ENCODE measurements around the gene SYTL5. TPM values are rescaled to one million over a fixed set of nuclear protein-coding genes. Genes with fewer than 3 reads are reported as not detected.
"Not testable (repeated sequence)": the region's sequence is repeated elsewhere in the genome, so short reads cannot be mapped to it uniquely, and the experiment has no call there.

SYTL5 gene
- total RNA-seq: not detected

DNA sequence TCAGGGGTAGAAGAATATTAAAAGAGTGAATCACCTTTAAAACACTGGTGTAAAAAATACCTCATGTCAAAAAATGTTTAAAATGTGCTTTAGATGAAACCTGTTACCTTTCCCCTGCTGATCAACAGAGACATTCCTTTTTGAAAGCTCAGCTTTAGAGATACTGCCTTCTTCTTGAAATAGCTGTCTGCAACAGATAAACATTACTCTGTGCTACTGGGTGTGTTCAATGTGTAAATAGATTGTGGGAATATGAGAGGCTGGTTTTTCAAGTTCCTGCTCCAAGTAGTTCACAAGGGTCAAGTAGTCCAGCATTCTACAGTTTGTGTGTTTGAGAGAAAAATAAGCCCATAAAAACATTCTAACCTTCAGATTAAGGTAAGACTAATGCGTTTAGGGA lies at the start of gene SYTL5:
SYTL5 (plus strand) TSS at position 263 of the 400 bp plus-strand sequence. CDS start 27,337 bp downstream, outside the sequence.
- no peak for DNase-seq (ENCODE audit: low read depth in 2 of 3, low spot score in 2 of 3)

DNA sequence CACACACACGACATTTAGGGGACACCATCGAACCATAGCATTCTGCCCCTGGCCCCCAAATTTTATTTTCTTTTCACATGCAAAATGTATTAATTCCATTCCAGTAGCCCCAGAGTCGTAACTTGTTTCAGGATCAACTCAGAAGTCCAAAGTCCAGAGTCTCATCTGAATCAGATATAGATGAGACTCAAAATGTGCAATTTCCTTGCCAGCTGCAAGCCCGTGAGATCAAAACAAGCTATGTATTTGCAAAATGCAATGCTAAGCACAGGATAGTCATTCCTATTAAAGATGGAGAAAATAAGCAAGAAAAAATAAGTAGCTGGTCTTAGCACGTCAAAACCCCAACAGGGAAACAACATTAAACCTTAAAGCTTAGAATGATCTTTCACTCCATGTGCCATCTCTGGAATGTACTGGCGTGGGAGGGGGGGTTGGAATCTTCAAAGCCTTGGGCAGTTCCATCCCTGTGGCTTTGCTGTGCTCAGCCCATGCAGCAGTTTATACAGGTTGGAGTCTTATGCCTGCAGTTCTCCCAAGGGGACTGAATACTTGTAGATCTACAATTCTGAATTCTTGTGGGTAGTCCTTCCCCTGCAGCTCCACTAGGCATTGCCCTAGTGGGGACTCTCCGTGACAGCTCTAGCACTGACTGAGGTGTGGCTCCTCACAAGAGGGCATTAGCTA lies 47.7 kb upstream of the SYTL5 start:
- no peak for DNase-seq (ENCODE audit: low read depth in 2 of 3, low spot score in 2 of 3)

DNA sequence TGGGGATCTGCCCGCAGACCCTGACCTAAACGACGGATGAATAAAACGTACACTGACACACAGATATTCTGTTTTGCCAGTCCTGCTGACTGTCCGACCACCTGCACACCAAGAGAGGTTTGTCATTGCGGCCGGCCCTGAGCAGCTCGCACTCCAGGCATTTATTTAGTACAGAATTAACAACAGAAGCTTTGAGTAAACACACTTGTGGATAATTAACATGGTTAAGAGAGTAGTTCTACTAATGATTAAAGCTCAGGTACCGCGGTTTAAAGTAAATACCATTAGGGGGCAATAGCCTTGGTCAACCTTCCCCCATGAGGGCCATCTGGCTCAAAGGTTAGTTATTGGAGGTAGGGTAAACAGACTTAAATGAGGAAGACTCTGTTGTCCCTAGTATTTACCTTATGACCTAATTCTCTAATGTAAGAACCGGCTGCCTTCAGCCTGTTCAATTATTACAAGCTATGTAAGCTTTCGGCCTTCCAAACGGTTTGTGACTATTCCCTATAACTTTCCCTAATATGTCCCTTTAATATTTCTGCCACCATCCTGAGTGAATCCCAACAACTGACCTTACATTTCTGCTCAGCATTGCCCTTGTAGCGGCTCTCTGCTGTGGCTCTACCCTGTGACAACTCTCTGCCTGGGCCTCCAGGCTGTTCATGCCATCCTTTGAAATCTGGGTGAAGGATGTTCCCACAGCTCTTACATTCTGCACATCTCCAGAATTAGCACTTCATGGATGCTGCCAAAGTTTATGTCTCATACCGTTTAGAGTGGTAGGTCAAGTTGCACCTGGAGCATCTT lies 46.9 kb upstream of the SYTL5 start:
- DNase-seq (ENCODE audit: low read depth in 2 of 3, low spot score in 2 of 3): no peak

DNA sequence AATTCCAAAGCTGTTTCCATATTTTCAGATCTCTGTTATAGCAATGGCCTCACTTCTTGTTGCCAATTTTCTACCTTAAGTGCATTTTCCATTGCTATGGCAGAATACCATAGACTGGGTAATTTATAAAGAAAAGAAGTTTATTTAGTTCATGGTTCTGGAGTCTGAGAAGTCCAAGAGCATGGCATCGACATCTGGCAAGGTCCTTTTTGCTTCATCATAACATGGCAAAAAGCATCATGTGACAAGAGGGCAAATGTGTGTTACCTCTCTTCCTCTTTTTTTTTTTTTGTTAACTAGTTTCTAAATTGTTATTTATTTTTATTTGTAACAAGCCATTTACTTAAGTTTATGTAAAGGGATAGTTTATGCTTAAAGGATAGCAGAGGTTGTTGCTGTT lies 45.2 kb upstream of the SYTL5 start:
- no peak for DNase-seq (ENCODE audit: low read depth in 2 of 3, low spot score in 2 of 3)

DNA sequence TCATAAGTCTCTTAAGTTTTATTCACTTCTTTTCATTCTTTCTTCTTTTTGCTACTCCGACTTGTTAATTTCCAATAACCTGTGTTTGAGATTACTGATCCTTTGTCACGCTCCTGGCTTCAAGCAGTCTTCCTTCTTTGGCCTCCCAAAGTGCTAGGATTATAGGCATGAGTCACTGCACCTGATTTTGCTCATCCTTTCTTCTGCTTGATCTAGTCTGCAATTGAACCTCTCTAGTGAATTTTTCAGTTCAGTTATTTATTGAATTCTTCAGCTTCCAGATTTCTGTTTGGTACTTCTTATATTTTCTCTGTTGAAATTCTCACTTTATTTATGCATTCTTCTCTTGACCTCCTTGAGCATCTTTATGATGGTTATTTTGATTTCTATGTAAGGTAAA lies 38.6 kb upstream of the SYTL5 start:
- no peak for DNase-seq (ENCODE audit: low read depth in 2 of 3, low spot score in 2 of 3)

DNA sequence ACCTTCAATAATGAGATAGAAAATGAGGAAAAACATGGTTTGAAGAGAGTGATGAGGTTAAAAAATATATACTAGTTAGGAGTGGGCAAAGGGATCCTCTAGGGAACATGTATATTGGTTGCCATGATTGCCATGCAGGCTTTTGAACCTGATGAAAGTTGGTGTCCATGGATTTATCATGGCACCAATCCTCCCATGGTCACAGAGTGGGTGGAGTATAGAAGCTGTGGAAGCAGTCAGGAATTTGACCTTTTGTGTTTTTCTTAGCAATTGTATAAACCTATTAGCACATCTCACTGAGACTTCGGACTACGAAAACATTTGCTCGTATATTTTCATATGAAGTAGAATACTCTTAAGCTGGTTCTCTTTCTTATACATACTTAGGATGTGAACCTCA lies 30.9 kb upstream of the SYTL5 start:
- DNase-seq (ENCODE audit: low read depth in 2 of 3, low spot score in 2 of 3): no peak

DNA sequence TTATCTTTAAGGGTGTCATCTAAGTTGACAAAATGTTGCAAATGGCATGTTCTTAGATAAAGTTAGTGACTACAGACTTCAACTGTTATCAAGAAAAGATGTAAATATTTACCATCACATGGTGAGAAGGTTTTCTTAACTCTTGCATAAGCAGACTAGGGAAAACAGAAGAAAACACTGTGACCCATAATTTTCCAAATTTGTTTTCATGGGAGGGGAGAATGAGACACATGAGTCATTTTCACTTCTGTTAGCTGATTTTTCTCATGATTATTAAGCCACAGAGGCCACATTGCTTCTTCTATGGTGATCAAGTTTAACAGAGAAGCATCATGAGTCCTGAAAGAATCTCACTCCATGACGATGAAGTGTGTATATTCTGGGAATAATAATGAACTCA lies 30.2 kb upstream of the SYTL5 start:
- no peak for DNase-seq (ENCODE audit: low read depth in 2 of 3, low spot score in 2 of 3)

GRCh38 chrX:37984880-37985279 lies 21.5 kb upstream of the SYTL5 start:
- DNase-seq (ENCODE audit: low read depth in 2 of 3, low spot score in 2 of 3): no peak

DNA sequence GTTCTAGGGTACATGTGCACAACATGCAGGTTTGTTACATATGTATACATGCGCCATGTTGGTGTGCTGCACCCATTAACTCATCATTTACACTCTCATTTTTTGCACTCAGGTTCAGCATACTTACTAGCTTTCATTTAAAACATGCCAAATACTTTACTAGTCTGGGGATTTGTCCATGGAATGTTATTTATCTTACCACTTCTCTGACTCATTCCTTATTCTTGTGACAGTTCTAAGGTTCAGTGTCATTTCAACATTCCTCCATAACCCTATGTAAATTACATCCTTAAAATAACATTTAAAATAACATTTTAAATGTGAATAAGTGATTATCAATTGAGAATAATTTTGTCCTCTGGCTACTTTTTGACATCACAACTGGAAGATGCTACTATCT lies 19.5 kb upstream of the SYTL5 start:
- DNase-seq (ENCODE audit: low read depth in 2 of 3, low spot score in 2 of 3): no peak

GRCh38 chrX:37989304-37989703 lies 17.0 kb upstream of the SYTL5 start:
- DNase-seq (ENCODE audit: low read depth in 2 of 3, low spot score in 2 of 3): peak in 1 of 3 donors; percentile 6

GRCh38 chrX:37991303-37991702 lies 15.1 kb upstream of the SYTL5 start:
- DNase-seq (ENCODE audit: low read depth in 2 of 3, low spot score in 2 of 3): not testable (repeated sequence)

- no peak for DNase-seq (ENCODE audit: low read depth in 2 of 3, low spot score in 2 of 3)
Measured at GRCh38 chrX:37993176-37993575, 13.2 kb upstream of the SYTL5 start.

DNA sequence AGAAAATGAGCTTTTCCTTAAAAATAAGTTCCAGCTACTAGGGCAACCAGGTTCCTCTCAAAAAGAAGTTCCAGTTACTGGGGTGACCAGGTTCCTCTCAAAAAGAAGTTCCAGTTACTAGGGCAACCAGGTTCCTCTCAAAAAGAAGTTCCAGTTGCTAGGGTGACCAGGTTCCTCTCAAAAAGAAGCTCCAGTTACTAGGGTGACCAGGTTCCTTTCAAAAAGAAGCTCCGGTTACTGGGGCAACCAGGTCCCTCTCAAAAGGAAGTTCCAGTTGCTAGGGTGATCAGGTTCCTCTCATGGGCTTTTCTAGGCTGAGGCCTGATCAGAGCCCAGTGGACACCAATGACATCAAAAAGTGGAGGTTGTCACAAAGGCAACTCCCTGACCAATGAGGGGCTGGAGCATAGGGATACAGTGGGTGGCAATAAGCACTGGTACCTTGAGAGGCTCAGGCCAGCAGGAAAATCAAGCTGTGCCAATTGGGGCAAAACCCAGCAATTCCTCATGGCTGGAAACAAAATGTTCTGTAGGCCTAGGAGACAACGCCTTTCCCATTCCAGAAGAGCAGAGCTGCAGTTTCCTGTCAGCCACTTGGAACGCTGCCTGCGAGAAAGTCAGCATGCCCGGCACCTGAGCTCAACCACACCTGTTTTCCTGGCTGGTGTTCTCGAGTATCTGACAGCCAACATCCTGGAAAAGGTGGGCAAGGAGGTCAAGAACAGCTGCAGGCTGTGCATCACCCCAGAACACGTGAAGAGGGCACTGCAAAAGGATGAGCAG lies 12.3 kb upstream of the SYTL5 start:
- DNase-seq (ENCODE audit: low read depth in 2 of 3, low spot score in 2 of 3): peak in 2 of 3 donors; percentile 9 to 42

DNA sequence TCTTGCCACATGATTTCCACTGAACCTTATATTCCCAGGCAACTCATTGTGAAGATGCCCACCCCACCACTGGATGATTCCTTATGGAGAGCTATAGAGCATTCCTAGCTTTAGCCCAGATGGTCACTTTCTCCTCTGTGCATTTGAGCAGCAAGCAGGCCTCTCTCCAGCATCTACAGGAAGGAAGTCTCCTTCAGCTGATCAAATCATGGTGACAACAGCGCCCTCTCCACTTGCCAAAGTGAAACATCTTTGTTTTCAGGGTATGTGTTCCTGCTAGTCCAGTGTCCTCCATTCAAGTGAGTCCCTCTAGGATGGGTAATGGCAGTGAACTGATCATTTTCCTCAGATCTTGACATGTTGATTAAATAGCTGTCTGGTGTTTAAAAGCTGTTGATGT lies 10.9 kb upstream of the SYTL5 start:
- DNase-seq (ENCODE audit: low read depth in 2 of 3, low spot score in 2 of 3): no peak

DNA sequence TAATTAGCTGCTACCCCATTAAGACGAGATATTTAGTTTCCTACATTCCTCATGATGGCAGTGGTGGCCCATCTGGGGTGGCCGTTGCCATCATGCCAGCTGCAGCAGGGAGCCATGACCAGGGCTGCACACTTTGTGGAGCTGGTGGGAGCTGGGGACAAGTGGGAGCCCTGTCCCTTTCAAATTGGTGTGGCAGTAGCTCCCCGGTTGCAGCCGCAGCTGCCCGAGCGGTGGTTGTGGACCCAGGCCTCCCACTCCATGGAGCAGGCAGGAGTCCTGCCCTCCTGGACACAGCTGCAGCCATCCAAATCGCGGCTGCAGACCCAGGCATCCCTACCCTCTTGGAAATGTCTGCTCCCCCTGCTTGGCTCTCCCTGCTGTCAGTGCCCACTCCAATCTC lies 9.3 kb upstream of the SYTL5 start:
- no peak for DNase-seq (ENCODE audit: low read depth in 2 of 3, low spot score in 2 of 3)

- DNase-seq (ENCODE audit: low read depth in 2 of 3, low spot score in 2 of 3): no peak
Measured at GRCh38 chrX:37998586-37999262, 7.6 kb upstream of the SYTL5 start.

- DNase-seq (ENCODE audit: low read depth in 2 of 3, low spot score in 2 of 3): no peak
Measured at GRCh38 chrX:38000706-38001105, 5.6 kb upstream of the SYTL5 start.

DNA sequence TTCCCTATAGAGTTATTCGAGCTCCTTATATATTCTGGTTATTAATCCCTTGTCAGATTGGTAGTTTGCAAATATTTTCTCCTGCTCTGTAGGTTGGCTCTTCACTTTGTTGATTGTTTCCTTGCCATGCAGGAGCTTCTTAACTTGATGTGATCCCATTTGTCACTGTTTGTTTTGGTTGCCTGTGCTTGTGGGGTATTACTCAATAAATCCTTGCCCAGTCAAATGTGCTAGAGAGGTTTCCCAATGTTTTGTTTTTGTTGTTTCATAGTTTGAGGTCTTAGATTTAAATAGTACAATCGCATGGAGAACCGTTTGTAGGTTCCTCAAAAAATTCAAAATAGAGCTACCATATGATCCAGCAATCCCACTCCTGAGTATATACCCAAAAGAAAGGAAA lies 2.3 kb upstream of the SYTL5 start:
- no peak for DNase-seq (ENCODE audit: low read depth in 2 of 3, low spot score in 2 of 3)

DNA sequence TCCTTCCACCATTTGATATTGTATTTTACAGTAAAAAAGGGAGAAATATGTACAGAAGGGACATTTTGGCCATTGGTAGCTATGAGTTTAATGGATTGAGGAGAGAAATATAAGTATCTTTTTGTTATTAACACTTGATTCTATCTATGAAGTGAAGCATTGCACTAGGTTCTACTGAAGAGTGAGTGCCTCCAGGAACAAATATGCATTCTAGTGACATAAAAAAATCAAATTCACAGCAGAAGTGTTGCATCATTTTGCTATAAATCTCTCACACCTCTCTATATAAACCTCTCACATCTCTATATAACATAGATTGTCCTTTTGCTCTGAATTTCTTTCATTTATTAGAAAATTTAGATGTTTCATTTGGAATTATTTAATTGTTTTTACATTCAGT lies 425 bp downstream of the SYTL5 start:
- DNase-seq (ENCODE audit: low read depth in 2 of 3, low spot score in 2 of 3): no peak

GRCh38 chrX:38008658-38009057 lies 2.3 kb downstream of the SYTL5 start:
- no peak for DNase-seq (ENCODE audit: low read depth in 2 of 3, low spot score in 2 of 3)

GRCh38 chrX:38009641-38010040 lies 3.3 kb downstream of the SYTL5 start:
- no peak for DNase-seq (ENCODE audit: low read depth in 2 of 3, low spot score in 2 of 3)

All from hematopoietic multipotent progenitor cell (in vitro differentiated cells).